ENCODE data around the gene WNT5A.

WNT5A gene

GRCh38 chr3:55524565-55525244, 37.6 kb upstream of the WNT5A start:
- Histone ChIP-seq H3K9me3 (ENCODE audit: control extremely low read depth in 1 of 5, control insufficient read depth in 4 of 5, insufficient read depth in 2 of 5, low read depth in 1 of 5, low read length in 4 of 5) (no peaks in the 10 kb centered on the region), H3K4me1 (ENCODE audit: control extremely low read depth in 1 of 4, control insufficient read depth in 4 of 4, insufficient read depth in 4 of 4, low read length in 3 of 4) (peaks cover 0 to 9% (median 6%) of the 10 kb centered on the region in 4 experiments), H3K27me3 (replicated peaks in 2 of 5; ENCODE audit: control insufficient read depth in 4 of 5, insufficient read depth in 5 of 5, low read length in 4 of 5) (no peaks in the 10 kb centered on the region), H3K27ac (ENCODE audit: insufficient read depth in 1 of 2, low read depth in 1 of 2, low read length in 2 of 2, poor library complexity in 1 of 2, severe bottlenecking in 2 of 2) (no peak overlapping the region), H3K4me3 (ENCODE audit: control insufficient read depth in 1 of 7, extremely low read depth in 1 of 7, insufficient read depth in 4 of 7, low read depth in 2 of 7, low read length in 6 of 7) (no peak overlapping the region), H3K36me3 (ENCODE audit: control insufficient read depth in 4 of 4, insufficient read depth in 4 of 4, low read length in 3 of 4) (no peaks in the 10 kb centered on the region)
- 80% methylated on average over 3 of the region's 4 CpGs for WGBS (ENCODE audit: insufficient coverage)
- ChIA-PET CTCF (no interaction called here), POLR2A (no interaction called here)
- DNase-seq = no peak

GRCh38 chr3:55523471-55523870, 36.4 kb upstream of the WNT5A start:
- Histone ChIP-seq H3K4me3 (ENCODE audit: control insufficient read depth in 1 of 7, extremely low read depth in 1 of 7, insufficient read depth in 4 of 7, low read depth in 2 of 7, low read length in 6 of 7) (no peak overlapping the region), H3K36me3 (ENCODE audit: control insufficient read depth in 4 of 4, insufficient read depth in 4 of 4, low read length in 3 of 4) (no peaks in the 10 kb centered on the region), H3K27me3 (replicated peaks in 2 of 5; ENCODE audit: control insufficient read depth in 4 of 5, insufficient read depth in 5 of 5, low read length in 4 of 5) (no peaks in the 10 kb centered on the region), H3K27ac (ENCODE audit: insufficient read depth in 1 of 2, low read depth in 1 of 2, low read length in 2 of 2, poor library complexity in 1 of 2, severe bottlenecking in 2 of 2) (no peak overlapping the region), H3K9me3 (ENCODE audit: control extremely low read depth in 1 of 5, control insufficient read depth in 4 of 5, insufficient read depth in 2 of 5, low read depth in 1 of 5, low read length in 4 of 5) (no peaks in the 10 kb centered on the region), H3K4me1 (ENCODE audit: control extremely low read depth in 1 of 4, control insufficient read depth in 4 of 4, insufficient read depth in 4 of 4, low read length in 3 of 4) (peaks cover 0 to 9% (median 6%) of the 10 kb centered on the region in 4 experiments)
- 100% methylated on average over 1 of the region's 2 CpGs for WGBS (ENCODE audit: insufficient coverage)
- CTCF ChIA-PET = no interaction called here
- no peak for DNase-seq
- POLR2A ChIA-PET = no interaction called here

GRCh38 chr3:55521738-55522421, 34.8 kb upstream of the WNT5A start:
- H3K36me3 ChIP-seq (ENCODE audit: control insufficient read depth in 4 of 4, insufficient read depth in 4 of 4, low read length in 3 of 4) = no peaks in the 10 kb centered on the region
- H3K4me3 ChIP-seq (ENCODE audit: control insufficient read depth in 1 of 7, extremely low read depth in 1 of 7, insufficient read depth in 4 of 7, low read depth in 2 of 7, low read length in 6 of 7) = no peak overlapping the region
- DNase-seq = no peak
- H3K27ac ChIP-seq (ENCODE audit: insufficient read depth in 1 of 2, low read depth in 1 of 2, low read length in 2 of 2, poor library complexity in 1 of 2, severe bottlenecking in 2 of 2) = no peak overlapping the region
- peaks cover 0 to 4% (median 0%) of the 10 kb centered on the region in 5 experiments for H3K27me3 ChIP-seq (replicated peaks in 2 of 5; ENCODE audit: control insufficient read depth in 4 of 5, insufficient read depth in 5 of 5, low read length in 4 of 5)
- no peaks in the 10 kb centered on the region for H3K9me3 ChIP-seq (ENCODE audit: control extremely low read depth in 1 of 5, control insufficient read depth in 4 of 5, insufficient read depth in 2 of 5, low read depth in 1 of 5, low read length in 4 of 5)
- WGBS (ENCODE audit: insufficient coverage) = 100% methylated on average over 1 of the region's 6 CpGs
- ChIA-PET POLR2A (no interaction called here), CTCF (no interaction called here)
- peaks cover 0 to 9% (median 6%) of the 10 kb centered on the region in 4 experiments for H3K4me1 ChIP-seq (ENCODE audit: control extremely low read depth in 1 of 4, control insufficient read depth in 4 of 4, insufficient read depth in 4 of 4, low read length in 3 of 4)

GRCh38 chr3:55521064-55521737, 34.1 kb upstream of the WNT5A start:
- DNase-seq = no peak
- H3K4me3 ChIP-seq (ENCODE audit: control insufficient read depth in 1 of 7, extremely low read depth in 1 of 7, insufficient read depth in 4 of 7, low read depth in 2 of 7, low read length in 6 of 7) = no peak overlapping the region
- H3K36me3 ChIP-seq (ENCODE audit: control insufficient read depth in 4 of 4, insufficient read depth in 4 of 4, low read length in 3 of 4) = no peaks in the 10 kb centered on the region
- POLR2A ChIA-PET = no interaction called here
- H3K27ac ChIP-seq (ENCODE audit: insufficient read depth in 1 of 2, low read depth in 1 of 2, low read length in 2 of 2, poor library complexity in 1 of 2, severe bottlenecking in 2 of 2) = no peak overlapping the region
- H3K4me1 ChIP-seq (ENCODE audit: control extremely low read depth in 1 of 4, control insufficient read depth in 4 of 4, insufficient read depth in 4 of 4, low read length in 3 of 4) = peaks cover 0 to 9% (median 6%) of the 10 kb centered on the region in 4 experiments
- WGBS (ENCODE audit: insufficient coverage) = 86% methylated on average over 8 of the region's 9 CpGs
- peaks cover 0 to 4% (median 2%) of the 10 kb centered on the region in 5 experiments for H3K27me3 ChIP-seq (replicated peaks in 2 of 5; ENCODE audit: control insufficient read depth in 4 of 5, insufficient read depth in 5 of 5, low read length in 4 of 5)
- CTCF ChIA-PET = no interaction called here
- H3K9me3 ChIP-seq (ENCODE audit: control extremely low read depth in 1 of 5, control insufficient read depth in 4 of 5, insufficient read depth in 2 of 5, low read depth in 1 of 5, low read length in 4 of 5) = no peaks in the 10 kb centered on the region

- H3K27ac ChIP-seq (ENCODE audit: insufficient read depth in 1 of 2, low read depth in 1 of 2, low read length in 2 of 2, poor library complexity in 1 of 2, severe bottlenecking in 2 of 2) = no peak overlapping the region
- DNase-seq = no peak
- no peaks in the 10 kb centered on the region for H3K36me3 ChIP-seq (ENCODE audit: control insufficient read depth in 4 of 4, insufficient read depth in 4 of 4, low read length in 3 of 4)
- POLR2A ChIA-PET = no interaction called here
- WGBS (ENCODE audit: insufficient coverage) = 100% methylated on average over 3 of the region's 3 CpGs
- CTCF ChIA-PET = interaction anchor here (1.1 kb wide), 1 partner anchor 16 kb away, joined by 3 read pairs; no protein-coding TSS in a partner anchor
- no peaks in the 10 kb centered on the region for H3K9me3 ChIP-seq (ENCODE audit: control extremely low read depth in 1 of 5, control insufficient read depth in 4 of 5, insufficient read depth in 2 of 5, low read depth in 1 of 5, low read length in 4 of 5)
- H3K27me3 ChIP-seq (replicated peaks in 2 of 5; ENCODE audit: control insufficient read depth in 4 of 5, insufficient read depth in 5 of 5, low read length in 4 of 5) = peaks cover 0 to 14% (median 4%) of the 10 kb centered on the region in 5 experiments
- peaks cover 0 to 9% (median 4%) of the 10 kb centered on the region in 4 experiments for H3K4me1 ChIP-seq (ENCODE audit: control extremely low read depth in 1 of 4, control insufficient read depth in 4 of 4, insufficient read depth in 4 of 4, low read length in 3 of 4)
- H3K4me3 ChIP-seq (ENCODE audit: control insufficient read depth in 1 of 7, extremely low read depth in 1 of 7, insufficient read depth in 4 of 7, low read depth in 2 of 7, low read length in 6 of 7) = no peak overlapping the region
Observed at GRCh38 chr3:55519019-55519418, 31.9 kb upstream of the WNT5A start.

- DNase-seq = no peak
- WGBS (ENCODE audit: insufficient coverage) = 100% methylated on average over 3 of the region's 6 CpGs
- peaks cover 0 to 9% (median 4%) of the 10 kb centered on the region in 4 experiments for H3K4me1 ChIP-seq (ENCODE audit: control extremely low read depth in 1 of 4, control insufficient read depth in 4 of 4, insufficient read depth in 4 of 4, low read length in 3 of 4)
- POLR2A ChIA-PET = no interaction called here
- H3K4me3 ChIP-seq (ENCODE audit: control insufficient read depth in 1 of 7, extremely low read depth in 1 of 7, insufficient read depth in 4 of 7, low read depth in 2 of 7, low read length in 6 of 7) = no peak overlapping the region
- no peaks in the 10 kb centered on the region for H3K9me3 ChIP-seq (ENCODE audit: control extremely low read depth in 1 of 5, control insufficient read depth in 4 of 5, insufficient read depth in 2 of 5, low read depth in 1 of 5, low read length in 4 of 5)
- no peak overlapping the region for H3K27ac ChIP-seq (ENCODE audit: insufficient read depth in 1 of 2, low read depth in 1 of 2, low read length in 2 of 2, poor library complexity in 1 of 2, severe bottlenecking in 2 of 2)
- peaks cover 0 to 15% (median 4%) of the 10 kb centered on the region in 5 experiments for H3K27me3 ChIP-seq (replicated peaks in 2 of 5; ENCODE audit: control insufficient read depth in 4 of 5, insufficient read depth in 5 of 5, low read length in 4 of 5)
- CTCF ChIA-PET = interaction anchor here (1.1 kb wide), 1 partner anchor 17 kb away, joined by 3 read pairs; no protein-coding TSS in a partner anchor
- H3K36me3 ChIP-seq (ENCODE audit: control insufficient read depth in 4 of 4, insufficient read depth in 4 of 4, low read length in 3 of 4) = no peaks in the 10 kb centered on the region
Observed at GRCh38 chr3:55518451-55518850, 31.3 kb upstream of the WNT5A start.
